Thymus (tissue), 11 donors: Measurements from ENCODE around the gene CDH23. TPM values are rescaled to one million over a fixed set of nuclear protein-coding genes. Genes with fewer than 3 reads are reported as not detected.

Experiments used
- DNase-seq, 9 donors: peaks; one replicate each; pipeline ENCODE4 v3.0.0-alpha.2; 2013; ENCODE audit warnings: low spot score in 9 of 9, low read depth in 6 of 9, missing footprints in 1 of 9
- H3K27ac ChIP-seq, 2 donors: one replicate each; pipeline ENCODE4 v1.5.1; 2013; ENCODE audit warnings: control low read depth in 1 of 2, low read depth in 1 of 2, low read length in 1 of 2, mild to moderate bottlenecking in 1 of 2, moderate library complexity in 1 of 2
- H3K27me3 ChIP-seq, 2 donors: one replicate each; pipeline ENCODE4 v1.5.1; 2013; ENCODE audit warnings: low read length in 1 of 2; ENCODE audit not compliant: control insufficient read depth in 2 of 2, insufficient read depth in 1 of 2
- H3K36me3 ChIP-seq, 2 donors: one replicate each; pipeline ENCODE4 v1.5.1; 2013; ENCODE audit warnings: low read length in 1 of 2, mild to moderate bottlenecking in 1 of 2, moderate library complexity in 1 of 2; ENCODE audit not compliant: control insufficient read depth in 2 of 2, insufficient read depth in 2 of 2
- H3K4me1 ChIP-seq, 2 donors: one replicate each; pipeline ENCODE4 v1.5.1; 2013; ENCODE audit warnings: low read length in 2 of 2; ENCODE audit not compliant: control insufficient read depth in 2 of 2, insufficient read depth in 2 of 2
- H3K4me3 ChIP-seq, 2 donors: one replicate each; pipeline ENCODE4 v1.5.1; 2013; ENCODE audit warnings: low read length in 2 of 2, control low read depth in 1 of 2, mild to moderate bottlenecking in 1 of 2
- H3K9me3 ChIP-seq, 2 donors: one replicate each; pipeline ENCODE4 v1.5.1; 2013; ENCODE audit warnings: low read length in 1 of 2, mild to moderate bottlenecking in 1 of 2; ENCODE audit not compliant: control insufficient read depth in 2 of 2, insufficient read depth in 1 of 2
- WGBS: extraction: QIAGEN DNeasy Blood & Tissue Kit; methylation state at CpG from one replicate; pipeline ENCODE4 v1.1.7; 2013; 5-methylcytosine and 5-hydroxymethylcytosine counted together
- polyA plus RNA-seq: library from polyadenylated mRNA; stranded (reverse); fragments of 200-250 nt; gene quantifications from one replicate; pipeline ENCODE4 v1.2.3, GENCODE V29; 2013
- total RNA-seq: library from RNA; stranded (reverse); fragments of 120-200 nt; gene quantifications from one replicate; pipeline ENCODE4 v1.2.4, GENCODE V29; 2013
- donor health status: healthy.

The CDH23 gene
- total and polyA plus RNA-seq, 2 donors = 9.1 TPM

- Histone ChIP-seq H3K9me3 (no peaks in the 10 kb centered on the region), H3K4me3 (no peak overlapping the region), H3K27ac (no peak overlapping the region), H3K4me1 (no peaks in the 10 kb centered on the region), H3K36me3 (no peaks in the 10 kb centered on the region), H3K27me3 (no peaks in the 10 kb centered on the region)
- 94% methylated on average over 6 of the region's 6 CpGs for WGBS
- no peak for DNase-seq
These were observed 249.3 kb downstream of the CDH23 start for GRCh38 chr10:71646037-71646436.

GRCh38 chr10:71646592-71647292 is 250.0 kb downstream of the CDH23 start:
- Histone ChIP-seq H3K4me1 (no peaks in the 10 kb centered on the region), H3K4me3 (no peak overlapping the region), H3K27me3 (no peaks in the 10 kb centered on the region), H3K9me3 (no peaks in the 10 kb centered on the region), H3K36me3 (no peaks in the 10 kb centered on the region), H3K27ac (no peak overlapping the region)
- DNase-seq = no peak
- WGBS = 87% methylated on average over 13 of the region's 13 CpGs

GRCh38 chr10:71647526-71648253 is 251.0 kb downstream of the CDH23 start:
- no peak overlapping the region for H3K4me3 ChIP-seq
- no peaks in the 10 kb centered on the region for H3K36me3 ChIP-seq
- DNase-seq = no peak
- H3K9me3 ChIP-seq = no peaks in the 10 kb centered on the region
- H3K27ac ChIP-seq = no peak overlapping the region
- no peaks in the 10 kb centered on the region for H3K27me3 ChIP-seq
- WGBS = 88% methylated on average over 14 of the region's 14 CpGs
- no peaks in the 10 kb centered on the region for H3K4me1 ChIP-seq

GRCh38 chr10:71648254-71648932 is 251.7 kb downstream of the CDH23 start:
- H3K27me3 ChIP-seq = no peaks in the 10 kb centered on the region
- H3K9me3 ChIP-seq = no peaks in the 10 kb centered on the region
- H3K36me3 ChIP-seq = no peaks in the 10 kb centered on the region
- no peaks in the 10 kb centered on the region for H3K4me1 ChIP-seq
- WGBS = 88% methylated on average over 10 of the region's 10 CpGs
- DNase-seq = no peak
- no peak overlapping the region for H3K27ac ChIP-seq
- no peak overlapping the region for H3K4me3 ChIP-seq

GRCh38 chr10:71648933-71649320 is 252.2 kb downstream of the CDH23 start:
- H3K4me1 ChIP-seq = no peaks in the 10 kb centered on the region
- H3K4me3 ChIP-seq = no peak overlapping the region
- 94% methylated on average over 7 of the region's 7 CpGs for WGBS
- no peak for DNase-seq
- no peaks in the 10 kb centered on the region for H3K9me3 ChIP-seq
- H3K36me3 ChIP-seq = no peaks in the 10 kb centered on the region
- H3K27ac ChIP-seq = no peak overlapping the region
- H3K27me3 ChIP-seq = no peaks in the 10 kb centered on the region

- Histone ChIP-seq H3K27ac (no peak overlapping the region), H3K36me3 (no peaks in the 10 kb centered on the region), H3K27me3 (no peaks in the 10 kb centered on the region), H3K9me3 (no peaks in the 10 kb centered on the region), H3K4me1 (no peaks in the 10 kb centered on the region), H3K4me3 (no peak overlapping the region)
- WGBS = 77% methylated on average over 4 of the region's 4 CpGs
- no peak for DNase-seq
These were observed 252.9 kb downstream of the CDH23 start for GRCh38 chr10:71649631-71650030.

GRCh38 chr10:71650397-71650796 is 253.7 kb downstream of the CDH23 start:
- no peak for DNase-seq
- Histone ChIP-seq H3K9me3 (no peaks in the 10 kb centered on the region), H3K27me3 (no peaks in the 10 kb centered on the region), H3K4me1 (no peaks in the 10 kb centered on the region), H3K27ac (no peak overlapping the region), H3K4me3 (no peak overlapping the region), H3K36me3 (no peaks in the 10 kb centered on the region)
- WGBS = 98% methylated on average over 7 of the region's 7 CpGs

- Histone ChIP-seq H3K27ac (no peak overlapping the region), H3K4me1 (no peaks in the 10 kb centered on the region), H3K27me3 (no peaks in the 10 kb centered on the region), H3K4me3 (no peak overlapping the region), H3K36me3 (no peaks in the 10 kb centered on the region), H3K9me3 (no peaks in the 10 kb centered on the region)
- DNase-seq = no peak
- 94% methylated on average over 6 of the region's 6 CpGs for WGBS
These were observed 254.7 kb downstream of the CDH23 start for GRCh38 chr10:71651428-71651827.

GRCh38 chr10:71651928-71652327 is 255.2 kb downstream of the CDH23 start:
- no peak overlapping the region for H3K27ac ChIP-seq
- no peak for DNase-seq
- 64% methylated on average over 4 of the region's 4 CpGs for WGBS
- no peaks in the 10 kb centered on the region for H3K9me3 ChIP-seq
- H3K27me3 ChIP-seq = no peaks in the 10 kb centered on the region
- no peak overlapping the region for H3K4me3 ChIP-seq
- no peaks in the 10 kb centered on the region for H3K4me1 ChIP-seq
- no peaks in the 10 kb centered on the region for H3K36me3 ChIP-seq
